ENCODE measurements around the gene TRRAP.

Gene TRRAP

DNA sequence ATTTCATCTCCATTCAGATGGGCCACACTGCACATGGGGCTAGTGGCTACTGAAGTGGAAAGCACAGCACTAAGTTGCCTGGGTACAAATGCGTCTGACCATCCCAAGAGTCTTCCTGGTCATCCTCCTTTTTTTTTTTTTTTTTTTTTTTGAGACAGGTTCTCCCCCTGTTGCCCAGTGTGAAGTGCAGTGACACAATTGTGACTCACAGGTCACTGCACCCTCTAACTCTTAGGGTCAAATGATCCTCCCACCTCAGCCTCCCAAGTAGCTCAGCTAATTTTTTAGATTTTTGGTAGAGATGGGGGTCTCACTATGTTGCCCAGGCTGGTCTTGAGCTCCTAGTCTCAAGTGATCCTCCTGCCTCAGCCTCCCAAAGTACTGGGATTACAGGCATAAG, 3.4 kb upstream of the TRRAP start:
- Histone ChIP-seq H3K9me3 (ENCODE audit: control insufficient read depth, low read length) (no peaks in the 10 kb centered on the region), H3K27ac (no peak overlapping the region), H3K79me2 (peaks cover 10% of the 10 kb centered on the region), H3K36me3 (ENCODE audit: control insufficient read depth, insufficient read depth, low read length) (no peaks in the 10 kb centered on the region), H2AFZ (no peak overlapping the region), H3K9ac (no peak overlapping the region), H3K27me3 (ENCODE audit: control insufficient read depth, insufficient read depth, low read length) (no peaks in the 10 kb centered on the region), H3K4me3 (ENCODE audit: low read depth, low read length) (no peak overlapping the region), H3K4me1 (peaks cover 3% of the 10 kb centered on the region), H3K4me2 (ENCODE audit: low read length) (no peak overlapping the region)
- no peak for TF ChIP-seq CTCF (IDR thresholded peaks at IDR 0.05)

GRCh38 chr7:98875501-98875900, 2.8 kb upstream of the TRRAP start:
- Histone ChIP-seq H3K27me3 (ENCODE audit: control insufficient read depth, insufficient read depth, low read length) (no peaks in the 10 kb centered on the region), H2AFZ (no peak overlapping the region), H3K9me3 (ENCODE audit: control insufficient read depth, low read length) (no peaks in the 10 kb centered on the region), H3K4me3 (ENCODE audit: low read depth, low read length) (no peak overlapping the region), H3K36me3 (ENCODE audit: control insufficient read depth, insufficient read depth, low read length) (no peaks in the 10 kb centered on the region), H3K79me2 (peaks cover 13% of the 10 kb centered on the region), H3K27ac (no peak overlapping the region), H3K9ac (no peak overlapping the region), H3K4me2 (ENCODE audit: low read length) (no peak overlapping the region), H3K4me1 (peaks cover 5% of the 10 kb centered on the region)
- no peak for TF ChIP-seq CTCF (IDR thresholded peaks at IDR 0.05)

- peaks cover 14% of the 10 kb centered on the region for H3K79me2 ChIP-seq
- H3K9ac ChIP-seq: no peak overlapping the region
- H3K27ac ChIP-seq: no peak overlapping the region
- no peak for TF ChIP-seq CTCF (IDR thresholded peaks at IDR 0.05)
- peak overlapping the region; percentile 92 for H2AFZ ChIP-seq
- H3K27me3 ChIP-seq (ENCODE audit: control insufficient read depth, insufficient read depth, low read length): no peaks in the 10 kb centered on the region
- H3K4me1 ChIP-seq: peaks cover 5% of the 10 kb centered on the region
- H3K9me3 ChIP-seq (ENCODE audit: control insufficient read depth, low read length): no peaks in the 10 kb centered on the region
- H3K4me2 ChIP-seq (ENCODE audit: low read length): no peak overlapping the region
- H3K36me3 ChIP-seq (ENCODE audit: control insufficient read depth, insufficient read depth, low read length): no peaks in the 10 kb centered on the region
- no peak overlapping the region for H3K4me3 ChIP-seq (ENCODE audit: low read depth, low read length)
Measured at GRCh38 chr7:98877146-98877545, 1.2 kb upstream of the TRRAP start.

DNA sequence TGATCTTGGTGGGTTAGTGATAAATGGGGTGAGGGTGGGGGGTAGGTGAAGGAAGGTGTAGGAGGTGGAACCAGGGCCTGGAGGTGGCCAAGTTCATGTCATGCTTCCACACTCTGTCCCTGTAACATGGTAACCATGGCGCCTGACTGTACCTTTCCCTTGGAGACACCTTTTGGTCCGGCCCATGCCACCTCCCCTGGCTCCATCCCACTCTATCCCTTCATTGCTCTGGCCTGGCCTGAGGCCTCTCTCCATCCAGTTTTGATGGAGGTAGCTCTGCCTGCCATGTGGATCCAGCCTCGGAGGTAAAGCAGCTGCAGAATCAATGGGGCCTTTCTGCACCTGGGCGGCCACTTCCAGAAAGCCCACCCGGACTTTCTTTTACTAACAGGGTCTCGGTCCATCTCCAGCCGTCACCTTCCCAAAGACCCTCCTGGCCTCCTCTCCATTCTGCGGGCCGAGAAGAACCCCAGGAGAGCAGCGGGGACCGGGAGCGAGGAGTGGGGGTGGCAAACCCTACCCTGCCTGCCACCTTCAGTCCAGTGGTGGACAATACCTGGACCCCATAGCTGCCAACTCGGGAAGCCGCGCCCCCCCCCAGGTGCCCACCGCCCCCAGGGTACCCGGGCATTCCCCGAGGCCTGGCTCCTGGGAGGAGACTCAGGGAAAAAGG, 504 bp upstream of the TRRAP start:
- Histone ChIP-seq H3K9me3 (ENCODE audit: control insufficient read depth, low read length) (no peaks in the 10 kb centered on the region), H3K9ac (peak overlapping the region; percentile 13), H3K4me1 (peaks cover 5% of the 10 kb centered on the region), H3K4me3 (ENCODE audit: low read depth, low read length) (peak overlapping the region; percentile 64), H3K36me3 (ENCODE audit: control insufficient read depth, insufficient read depth, low read length) (no peaks in the 10 kb centered on the region), H3K4me2 (ENCODE audit: low read length) (peak overlapping the region; percentile 95), H3K79me2 (peaks cover 16% of the 10 kb centered on the region), H3K27me3 (ENCODE audit: control insufficient read depth, insufficient read depth, low read length) (no peaks in the 10 kb centered on the region), H2AFZ (peak overlapping the region; percentile 92), H3K27ac (peak overlapping the region; percentile 86)
- TF ChIP-seq CTCF (IDR thresholded peaks at IDR 0.05): no peak

Data from parathyroid adenoma (tissue), 2 donors.